HG03571 (cell line): ENCODE data around the gene LRRC8E.

ENCODE experiments used
- ATAC-seq: cut with Tn5 transposase; IDR thresholded peaks from one replicate; pipeline ENCODE4 v1.9.1; 2021; ENCODE audit not compliant: unreplicated experiment

The LRRC8E gene

GRCh38 chr19:7888145-7888825, at the start of gene LRRC8E:
Gene LRRC8E (plus strand): TSS chr19:7888510. CDS start chr19:7895604, 7,094 bp downstream.
- ATAC-seq: no peak

GRCh38 chr19:7839476-7839875, 48.8 kb upstream of the LRRC8E start:
- no peak for ATAC-seq

DNA sequence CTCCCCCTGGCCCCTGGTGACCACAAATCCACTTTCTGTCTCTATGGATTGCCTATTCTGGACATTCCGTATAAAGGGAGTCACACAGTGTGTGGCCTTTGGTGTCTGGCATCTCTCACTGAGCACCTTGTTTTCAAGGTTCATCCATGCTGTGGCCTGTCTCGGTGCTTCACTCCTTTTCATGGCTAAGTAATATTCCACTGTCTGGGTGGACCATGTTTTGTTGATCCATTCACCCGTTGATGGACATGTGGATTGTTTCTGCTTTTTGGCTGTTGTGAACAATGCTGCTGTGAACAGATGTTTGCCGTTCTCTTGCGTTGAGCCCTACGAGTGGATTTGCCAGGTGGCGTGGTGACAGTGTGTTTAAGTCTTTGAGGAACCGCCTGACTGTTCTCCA, 47.7 kb upstream of the LRRC8E start:
- ATAC-seq: no peak

DNA sequence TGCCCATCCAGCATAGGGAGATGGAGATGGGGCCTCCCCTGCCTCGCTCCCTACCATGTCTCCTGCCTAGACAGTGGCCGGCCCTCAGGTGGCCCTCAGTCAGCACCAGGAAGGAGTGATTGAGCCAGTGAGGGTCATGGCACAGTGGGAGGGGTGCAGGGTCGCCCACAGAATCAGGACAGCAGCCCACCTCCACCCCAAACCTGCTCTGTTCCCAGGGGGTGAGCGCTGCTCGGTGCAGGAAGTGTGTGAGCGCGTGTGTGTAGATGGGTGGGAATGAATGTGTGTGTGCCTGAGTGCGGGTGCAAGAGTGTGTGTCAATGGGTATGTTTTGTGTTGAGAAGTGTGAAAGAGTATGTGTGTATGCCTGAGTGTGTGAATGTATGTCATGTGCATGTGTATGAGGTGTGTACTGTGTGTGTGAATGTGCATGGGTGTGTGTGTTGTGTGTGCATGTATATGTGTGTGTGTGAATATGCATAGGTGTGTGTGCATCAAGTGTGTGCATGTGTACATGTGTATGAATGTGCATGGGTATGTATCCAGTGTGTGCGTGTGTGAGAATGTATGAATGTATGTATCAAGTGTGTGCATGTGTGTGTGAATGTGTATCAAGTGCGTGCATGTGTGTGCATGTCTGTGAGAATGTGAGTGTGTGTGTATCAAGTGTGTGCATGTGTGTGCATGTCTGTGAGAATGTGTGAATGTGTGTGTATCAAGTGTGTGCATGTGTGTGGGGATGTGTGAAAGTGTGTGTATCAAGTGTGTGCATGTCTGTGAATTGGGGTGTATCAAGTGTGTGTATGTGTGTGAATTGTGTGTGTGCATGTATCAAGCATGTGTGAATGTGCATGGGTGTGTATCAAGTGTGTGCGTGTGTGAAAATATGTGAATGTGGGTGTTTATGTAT, 46.3 kb upstream of the LRRC8E start:
- no peak for ATAC-seq

GRCh38 chr19:7842661-7843294, 45.5 kb upstream of the LRRC8E start:
- ATAC-seq: no peak

DNA sequence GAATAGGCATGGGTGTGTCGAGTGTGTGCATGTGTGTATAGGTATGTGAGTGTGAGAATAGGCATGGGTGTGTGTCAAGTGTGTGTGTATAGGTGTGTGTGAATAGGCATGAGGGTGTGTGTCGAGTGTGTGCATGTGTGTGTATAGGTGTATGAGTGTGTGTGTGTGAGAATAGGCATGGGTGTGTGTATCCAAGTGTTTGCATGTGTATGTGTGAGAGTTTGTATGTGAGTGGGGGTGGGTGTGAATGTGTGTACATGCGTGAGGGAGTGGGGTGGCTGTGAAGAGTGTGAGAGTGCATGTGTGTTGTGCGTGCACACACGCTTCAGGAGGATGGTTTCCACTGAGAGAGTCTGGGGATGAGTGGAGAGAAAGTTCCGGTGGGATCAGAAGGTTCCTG, 44.8 kb upstream of the LRRC8E start:
- ATAC-seq: no peak

GRCh38 chr19:7844405-7844804, 43.9 kb upstream of the LRRC8E start:
- no peak for ATAC-seq

GRCh38 chr19:7844951-7845350, 43.4 kb upstream of the LRRC8E start:
- no peak for ATAC-seq

- ATAC-seq: no peak
These were observed 42.7 kb upstream of the LRRC8E start for GRCh38 chr19:7845390-7846154.

GRCh38 chr19:7846155-7846646, 42.1 kb upstream of the LRRC8E start:
- ATAC-seq: no peak

DNA sequence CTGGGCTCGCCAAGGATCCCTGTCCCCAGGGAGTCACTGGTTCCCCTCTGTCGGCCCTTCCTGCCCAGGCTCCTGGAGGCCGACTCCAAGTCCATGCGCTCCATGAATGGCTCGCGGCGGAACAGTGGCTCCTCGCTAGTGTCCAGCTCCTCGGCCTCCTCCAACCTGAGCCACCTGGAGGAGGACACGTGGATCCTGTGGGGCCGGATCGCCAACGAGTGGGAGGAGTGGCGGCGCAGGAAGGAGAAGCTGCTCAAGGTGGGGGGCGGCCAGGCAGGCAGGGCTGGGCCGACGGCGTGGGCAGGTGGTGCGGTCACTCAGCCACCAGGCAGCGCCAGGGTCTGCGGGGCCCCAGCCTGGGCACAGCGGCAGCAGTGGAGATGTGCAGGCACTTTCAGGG, 40.6 kb upstream of the LRRC8E start:
- ATAC-seq: no peak

DNA sequence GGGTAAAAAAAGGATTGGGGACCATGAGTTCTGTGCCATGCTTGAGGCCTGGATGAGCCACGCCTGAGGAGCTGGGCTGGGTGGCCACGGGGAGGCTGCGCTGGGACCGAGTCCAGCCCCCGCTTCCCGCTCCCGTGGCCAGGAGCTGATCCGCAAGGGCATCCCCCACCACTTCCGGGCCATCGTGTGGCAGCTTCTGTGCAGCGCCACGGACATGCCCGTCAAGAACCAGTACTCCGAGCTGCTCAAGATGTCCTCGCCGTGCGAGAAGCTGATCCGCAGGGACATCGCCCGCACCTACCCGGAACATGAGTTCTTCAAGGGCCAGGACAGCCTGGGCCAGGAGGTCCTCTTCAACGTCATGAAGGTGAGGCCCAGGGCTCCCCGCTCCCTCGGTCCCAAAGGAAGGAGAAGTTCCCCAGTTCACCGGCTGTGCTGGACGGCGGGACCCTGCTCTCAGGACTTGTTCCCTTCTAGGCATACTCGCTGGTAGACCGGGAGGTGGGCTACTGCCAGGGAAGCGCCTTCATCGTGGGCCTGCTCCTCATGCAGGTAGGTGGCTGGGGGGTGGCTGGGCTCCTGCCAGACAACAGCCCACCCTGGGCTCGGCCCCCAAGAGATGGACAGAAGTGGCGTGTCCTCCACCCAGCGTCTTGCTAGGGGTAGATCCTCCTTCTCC, 39.4 kb upstream of the LRRC8E start:
- ATAC-seq: no peak

DNA sequence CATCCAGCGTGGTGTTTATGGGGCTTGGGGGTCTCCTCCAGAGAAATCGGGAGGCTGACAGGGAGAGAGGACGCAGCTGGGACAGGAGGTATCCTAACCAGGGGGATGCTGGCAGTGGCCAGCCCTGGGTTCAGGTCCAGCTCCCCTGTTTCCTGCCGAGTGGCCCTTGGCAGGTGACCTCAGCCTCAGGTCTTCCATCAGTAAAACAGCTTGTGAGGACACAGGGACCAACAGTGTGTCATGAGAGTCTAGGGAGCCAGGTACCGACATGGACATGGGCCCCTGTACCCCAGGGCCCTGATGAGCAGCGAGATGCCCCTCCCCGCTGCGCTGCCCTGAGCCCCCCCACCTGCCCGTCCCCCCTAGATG, 38.7 kb upstream of the LRRC8E start:
- no peak for ATAC-seq

DNA sequence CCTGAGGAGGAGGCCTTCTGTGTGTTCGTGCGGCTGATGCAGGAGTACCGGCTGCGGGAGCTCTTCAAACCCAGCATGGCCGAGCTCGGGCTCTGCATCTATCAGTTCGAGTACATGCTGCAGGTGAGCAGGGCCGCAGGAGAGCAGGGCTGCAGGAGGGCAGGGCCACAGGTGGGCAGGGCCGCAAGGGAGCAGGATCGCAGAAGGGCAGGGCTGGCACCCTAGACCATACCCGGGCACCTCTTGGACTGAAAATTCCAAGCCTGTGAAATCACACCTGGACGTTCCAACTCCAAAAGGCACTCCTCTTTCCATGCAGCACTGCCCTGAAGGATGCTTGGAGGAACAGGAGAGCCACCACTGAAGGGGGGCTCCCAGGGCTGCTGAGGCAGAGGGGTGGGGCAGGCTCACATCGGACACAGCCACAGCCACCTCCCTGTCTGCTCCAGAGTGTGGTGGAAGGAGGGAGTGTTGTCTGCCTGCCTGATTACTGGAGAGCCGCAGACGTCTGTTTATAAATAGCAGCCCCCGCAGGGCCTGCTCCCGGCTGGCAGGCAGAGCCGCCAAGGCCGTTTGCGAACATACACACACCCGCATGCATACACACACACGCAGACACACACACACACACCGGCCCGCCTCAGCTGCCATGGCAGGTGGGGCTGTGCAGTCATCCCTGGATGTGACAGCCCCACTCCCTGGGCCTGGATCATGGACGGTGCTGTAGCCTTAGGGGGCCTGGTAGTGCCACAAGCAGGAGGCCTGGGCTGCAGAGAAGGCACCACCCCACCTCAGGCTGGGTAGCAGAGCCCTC, 38.1 kb upstream of the LRRC8E start:
- ATAC-seq: no peak

DNA sequence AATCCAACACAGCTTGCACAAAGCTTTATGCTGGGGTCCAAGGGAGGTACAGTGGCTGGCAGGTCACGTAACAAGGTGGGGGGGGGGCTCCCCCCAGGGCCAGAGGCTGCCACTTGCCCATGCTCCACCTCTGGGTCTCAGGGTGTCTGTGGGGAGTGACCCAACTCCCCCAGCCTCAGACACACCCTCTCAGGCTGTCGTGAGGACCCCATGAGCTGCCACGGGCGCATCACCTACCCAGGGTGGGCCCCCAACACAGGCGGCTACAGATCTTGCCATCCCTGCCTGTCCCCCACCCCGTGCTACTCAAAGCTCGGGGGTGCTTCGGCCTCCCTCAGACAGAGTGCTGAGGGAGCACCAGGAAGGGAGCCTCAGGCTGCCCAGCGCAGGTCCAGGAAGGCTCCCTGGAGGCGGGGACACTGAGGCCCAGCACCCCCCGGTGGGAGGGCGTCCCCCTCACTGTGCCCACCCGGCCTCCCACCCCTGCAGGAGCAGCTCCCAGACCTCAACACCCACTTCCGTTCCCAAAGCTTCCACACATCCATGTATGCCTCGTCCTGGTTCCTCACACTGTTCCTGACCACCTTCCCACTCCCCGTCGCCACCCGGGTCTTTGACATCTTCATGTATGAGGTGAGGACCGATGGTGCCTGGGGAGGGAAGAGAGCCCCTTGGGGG, 37.2 kb upstream of the LRRC8E start:
- ATAC-seq: no peak

- no peak for ATAC-seq
These were observed 36.4 kb upstream of the LRRC8E start for GRCh38 chr19:7851623-7852500.

GRCh38 chr19:7852851-7853769, 35.2 kb upstream of the LRRC8E start:
- no peak for ATAC-seq
